K562 (cell line): Measurements from ENCODE around the gene DNAAF3. TPM values are rescaled to one million over a fixed set of nuclear protein-coding genes. Genes with fewer than 3 reads are reported as not detected.

ENCODE experiments used
- JUND ChIP-seq, 2 experiments: IDR thresholded peaks; 2 replicates in 1 of 2; 3 replicates in 1 of 2; pipeline ENCODE4 v1.6.1; 2011; ENCODE audit warnings: borderline replicate concordance in 2 of 2, low read depth in 2 of 2, low read length in 2 of 2, improper control_type of control experiment in 1 of 2, missing biosample characterization in 1 of 2, missing genetic modification characterization in 1 of 2, missing genetic modification reagents in 1 of 2
- MTA2 ChIP-seq: fragments of 450-650 bp; IDR thresholded peaks from 2 replicates; pipeline ENCODE4 v1.6.1; 2016; ENCODE audit warnings: low read depth
- ZBTB49 ChIP-seq: sonication (generic); formaldehyde crosslinking; IDR thresholded peaks from 2 replicates; pipeline ENCODE4 v1.8.0; 2022; ENCODE audit warnings: missing genetic modification reagents, mild to moderate bottlenecking, borderline replicate concordance
- ZC3H4 ChIP-seq: sonication (generic); formaldehyde crosslinking; IDR thresholded peaks from 2 replicates; pipeline ENCODE4 v1.9.0; 2021; ENCODE audit warnings: missing genetic modification reagents, borderline replicate concordance
- ZNF24 ChIP-seq: fragments of 450-650 bp; IDR thresholded peaks from 2 replicates; pipeline ENCODE4 v1.6.1; 2016
- ZNF407 ChIP-seq: fragments of 450-650 bp; IDR thresholded peaks from 2 replicates; pipeline ENCODE4 v1.6.1; 2016; ENCODE audit warnings: low read depth
- polyA plus RNA-seq, 8 experiments: library from polyadenylated mRNA; depleted of rRNA in 4 of 8; stranded (reverse) in 5 of 8; unstranded in 3 of 8; fragments of >200 nt; fragmentation: Nextera tagmentation in 2 of 8; fragmentation: Illumina TruSeq in 1 of 8; extraction: Ambion mirVana in 2 of 8; extraction: Trizol in 1 of 8; gene quantifications; 2 replicates each; pipeline versions ENCODE4 v1.2.1 to v1.2.3, GENCODE V29; 2011 to 2014; ENCODE audit warnings: inconsistent platforms in 1 of 8, missing spikeins in 1 of 8
- total RNA-seq, 7 experiments: library from RNA; depleted of rRNA in 6 of 7; stranded (reverse); fragments of >200 nt in 6 of 7; fragmentation: Illumina TruSeq in 2 of 7; extraction: Trizol in 2 of 7; gene quantifications; 2 replicates each; pipeline versions ENCODE4 v1.2.1 to v1.2.3, GENCODE V29; 2011 to 2021; ENCODE audit warnings: low replicate concordance in 1 of 7

Gene DNAAF3
- total and polyA plus RNA-seq, 9 of the 15 experiments (the other 6 are each of a cell fraction or from before 2014, with no cell fraction given) = 21.6 to 61.5 (median 43.0) TPM

- 0 out of 2 replicates have a peak, but pooled peaks have one; percentile 48 for TF ChIP-seq ZBTB49
- TF ChIP-seq ZNF407 = peak; percentile 24; the same call in 1 of the 2 replicates
- no peak for TF ChIP-seq ZNF24
- TF ChIP-seq MTA2 = peak; percentile 18; the same call in 1 of the 2 replicates
- TF ChIP-seq JUND (IDR thresholded peaks at IDR 0.05; ENCODE audit: borderline replicate concordance, low read depth, low read length) = no peak
- no peak for TF ChIP-seq JUND (tag; IDR thresholded peaks at IDR 0.05; ENCODE audit: borderline replicate concordance, low read depth, low read length)
- TF ChIP-seq ZC3H4 (CRISPR knock-in tag) = no peak
Measured at GRCh38 chr19:55152017-55152416, 14.4 kb downstream of the DNAAF3 start (continued).
